Tibial nerve (tissue), 4 donors: Measurements from ENCODE around the gene DMBX1. TPM values are rescaled to one million over a fixed set of nuclear protein-coding genes. Genes with fewer than 3 reads are reported as not detected.
A peak's percentile ranks its signal among the peaks of the same experiment; 100 is the strongest.

Source experiments
- DNase-seq, 2 donors: peaks; one replicate each; pipeline ENCODE4 v3.0.0-alpha.2; 2019; ENCODE audit warnings: low spot score in 2 of 2
- H3K27ac ChIP-seq, 4 donors: fragments of 200-600 bp; sonication (generic) in 3 of 4; one replicate each; pipeline ENCODE4 v1.5.1; 2017 to 2019; ENCODE audit warnings: mild to moderate bottlenecking in 1 of 4
- H3K27me3 ChIP-seq, 2 donors: fragments of 200-600 bp; sonication (generic) in 1 of 2; one replicate each; pipeline versions ENCODE4 v1.5.1 to v1.6.0; 2017 to 2019
- H3K36me3 ChIP-seq, 3 donors: fragments of 200-600 bp; sonication (generic); one replicate each; pipeline ENCODE4 v1.5.1; 2018 to 2019
- H3K4me1 ChIP-seq, 4 donors: fragments of 200-600 bp; sonication (generic) in 3 of 4; one replicate each; pipeline ENCODE4 v1.5.1; 2017 to 2019
- H3K4me3 ChIP-seq, 4 donors: fragments of 200-600 bp; sonication (generic) in 3 of 4; one replicate each; pipeline ENCODE4 v1.5.1; 2017 to 2019; ENCODE audit warnings: mild to moderate bottlenecking in 1 of 4, moderate library complexity in 1 of 4
- H3K9me3 ChIP-seq, 4 donors: fragments of 200-600 bp; sonication (generic) in 3 of 4; one replicate each; pipeline ENCODE4 v1.5.1; 2017 to 2019
- EP300 ChIP-seq, 2 donors: sonication (generic); formaldehyde crosslinking; IDR thresholded peaks; one replicate each; pipeline ENCODE4 v1.6.1; 2017; ENCODE audit warnings: antibody characterized with exemption in 2 of 2, mild to moderate bottlenecking in 1 of 2
- POLR2A ChIP-seq, 2 donors: fragments of 450-650 bp; IDR thresholded peaks; one replicate each; pipeline ENCODE4 v1.6.1; 2017; ENCODE audit warnings: antibody characterized with exemption in 2 of 2, mild to moderate bottlenecking in 2 of 2, moderate library complexity in 2 of 2
- WGBS, 2 donors: methylation state at CpG; one replicate each; pipeline ENCODE4 v1.1.5; 2018; 5-methylcytosine and 5-hydroxymethylcytosine counted together
- total RNA-seq, 4 donors: library from RNA; depleted of rRNA; stranded (reverse); fragments of >200 nt; gene quantifications; one replicate each; pipeline ENCODE4 v1.1.0, GENCODE V29; 2016
- TF ChIP-seq, protein P1 (sequence below), 5 experiments: fragments of 200-600 bp in 3 of 5; fragments of 450-650 bp in 2 of 5; sonication (generic) in 3 of 5; IDR thresholded peaks; one replicate each; pipeline ENCODE4 v1.5.1; 2016 to 2019; ENCODE audit warnings: antibody characterized with exemption in 5 of 5, mild to moderate bottlenecking in 3 of 5, moderate library complexity in 2 of 5

DMBX1 gene
- total RNA-seq, 4 donors from 2014 or later, result not detected

DNA sequence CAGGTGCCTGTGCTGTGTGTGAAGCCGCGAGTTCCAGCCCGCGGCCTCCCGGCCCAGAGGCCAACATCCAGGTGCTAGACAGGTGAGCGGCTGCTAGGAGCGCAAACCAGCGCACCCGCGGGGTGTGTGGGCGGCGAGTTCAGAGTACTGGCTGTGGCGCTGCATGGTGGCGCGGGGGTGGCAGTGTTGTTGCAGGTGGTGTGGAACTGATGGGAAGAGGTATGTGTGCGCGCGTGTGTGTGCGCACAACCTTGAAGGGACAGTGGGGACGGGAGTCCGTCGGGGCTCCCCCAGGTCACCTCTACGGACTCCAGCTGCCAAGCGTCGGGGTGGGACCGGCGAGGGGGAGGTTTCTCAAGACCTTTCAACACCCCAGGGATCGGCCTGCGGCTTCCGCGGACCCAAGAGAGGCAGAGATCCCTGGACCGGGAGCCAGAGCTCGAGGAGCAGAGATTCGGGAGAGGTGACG is 433 bp upstream of the DMBX1 start:
- Histone ChIP-seq H3K27ac (no peak overlapping the region), H3K4me3 (peak overlapping the region in 3 of 4 donors; percentile 5 to 48 (median 7)), H3K27me3 (peaks cover 2 to 100% of the 10 kb centered on the region in 2 donors), H3K36me3 (no peaks in the 10 kb centered on the region), H3K4me1 (peaks cover 0 to 33% (median 19%) of the 10 kb centered on the region in 4 donors), H3K9me3 (no peaks in the 10 kb centered on the region)
- TF ChIP-seq, protein P1, sequence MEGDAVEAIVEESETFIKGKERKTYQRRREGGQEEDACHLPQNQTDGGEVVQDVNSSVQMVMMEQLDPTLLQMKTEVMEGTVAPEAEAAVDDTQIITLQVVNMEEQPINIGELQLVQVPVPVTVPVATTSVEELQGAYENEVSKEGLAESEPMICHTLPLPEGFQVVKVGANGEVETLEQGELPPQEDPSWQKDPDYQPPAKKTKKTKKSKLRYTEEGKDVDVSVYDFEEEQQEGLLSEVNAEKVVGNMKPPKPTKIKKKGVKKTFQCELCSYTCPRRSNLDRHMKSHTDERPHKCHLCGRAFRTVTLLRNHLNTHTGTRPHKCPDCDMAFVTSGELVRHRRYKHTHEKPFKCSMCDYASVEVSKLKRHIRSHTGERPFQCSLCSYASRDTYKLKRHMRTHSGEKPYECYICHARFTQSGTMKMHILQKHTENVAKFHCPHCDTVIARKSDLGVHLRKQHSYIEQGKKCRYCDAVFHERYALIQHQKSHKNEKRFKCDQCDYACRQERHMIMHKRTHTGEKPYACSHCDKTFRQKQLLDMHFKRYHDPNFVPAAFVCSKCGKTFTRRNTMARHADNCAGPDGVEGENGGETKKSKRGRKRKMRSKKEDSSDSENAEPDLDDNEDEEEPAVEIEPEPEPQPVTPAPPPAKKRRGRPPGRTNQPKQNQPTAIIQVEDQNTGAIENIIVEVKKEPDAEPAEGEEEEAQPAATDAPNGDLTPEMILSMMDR (IDR thresholded peaks at IDR 0.05), result no peak
- TF ChIP-seq EP300 (IDR thresholded peaks at IDR 0.05), result no peak
- TF ChIP-seq POLR2A (IDR thresholded peaks at IDR 0.05), result no peak
- 2 to 6% methylated on average over 26 to 35 of the region's 35 CpGs for WGBS, 2 donors
- no peak for DNase-seq

DNA sequence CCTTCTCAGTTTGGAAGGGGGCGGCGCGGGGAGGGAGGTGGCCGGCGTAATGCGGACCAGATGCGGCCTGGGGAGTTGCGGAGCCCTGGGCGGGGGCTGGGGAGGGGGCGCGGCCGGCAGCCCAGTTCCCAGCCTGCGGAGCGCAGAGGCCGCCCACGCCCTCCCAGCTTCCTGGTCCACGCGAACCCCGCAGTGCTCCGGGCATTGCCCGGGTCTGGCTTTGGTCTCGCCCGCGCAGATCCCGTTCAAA is 695 bp downstream of the DMBX1 start:
- H3K9me3 ChIP-seq, result no peaks in the 10 kb centered on the region
- peaks cover 0 to 33% (median 19%) of the 10 kb centered on the region in 4 donors for H3K4me1 ChIP-seq
- TF ChIP-seq, protein P1 (IDR thresholded peaks at IDR 0.05), result no peak
- TF ChIP-seq EP300 (IDR thresholded peaks at IDR 0.05) (no peak), POLR2A (IDR thresholded peaks at IDR 0.05) (no peak)
- 1 to 4% methylated on average over 23 to 24 of the region's 25 CpGs for WGBS, 2 donors
- peaks cover 2 to 100% of the 10 kb centered on the region in 2 donors for H3K27me3 ChIP-seq
- H3K36me3 ChIP-seq, result no peaks in the 10 kb centered on the region
- H3K4me3 ChIP-seq, result peak overlapping the region in 2 of 4 donors; percentile 5 to 48
- H3K27ac ChIP-seq, result no peak overlapping the region
- no peak for DNase-seq

DNA sequence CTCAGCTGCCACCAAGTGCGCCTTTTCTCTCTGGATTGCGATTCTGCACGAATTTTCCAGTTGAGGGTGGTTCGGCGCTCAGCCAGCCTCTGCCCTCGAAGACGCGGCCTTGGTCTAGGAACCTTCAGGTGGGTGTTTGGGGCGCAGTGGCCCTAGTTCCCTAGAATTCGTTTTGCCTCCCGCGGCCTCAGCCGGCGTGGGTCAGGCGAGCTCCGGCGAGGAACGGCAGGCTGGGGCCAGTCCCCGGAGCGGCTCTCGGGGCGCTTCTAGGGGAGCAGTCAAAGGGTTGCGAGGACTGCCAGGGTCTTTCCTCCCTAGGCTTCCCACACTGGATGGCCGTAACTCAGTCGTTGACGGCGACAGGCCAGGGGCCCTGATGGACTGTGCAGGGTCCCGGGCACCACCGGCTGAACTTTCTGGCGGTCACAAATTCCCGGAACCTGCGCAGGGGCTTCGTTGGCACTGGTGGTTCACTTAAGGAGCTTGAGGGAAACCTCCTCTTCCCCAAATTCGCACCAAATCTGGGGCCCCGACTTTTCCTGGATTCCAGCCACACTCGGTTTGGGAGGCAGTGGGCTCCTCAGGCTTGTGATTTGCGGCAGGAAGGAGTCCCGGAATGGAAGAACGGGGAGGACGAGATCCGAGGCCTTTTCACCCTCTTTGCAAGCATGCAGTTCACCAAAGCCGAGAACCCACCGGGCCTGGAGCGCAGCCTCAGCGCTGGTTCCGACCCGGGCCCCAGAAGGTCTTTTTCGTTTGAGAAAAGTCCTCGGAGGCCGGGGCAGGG is 1.2 kb downstream of the DMBX1 start:
- Histone ChIP-seq H3K4me3 (peak overlapping the region in 1 of 4 donors; percentile 48), H3K27ac (no peak overlapping the region), H3K36me3 (no peaks in the 10 kb centered on the region), H3K9me3 (no peaks in the 10 kb centered on the region), H3K27me3 (peaks cover 2 to 99% of the 10 kb centered on the region in 2 donors), H3K4me1 (peaks cover 0 to 28% (median 17%) of the 10 kb centered on the region in 4 donors)
- no peak for DNase-seq
- TF ChIP-seq EP300 (IDR thresholded peaks at IDR 0.05), result peak in 1 of 2 donors; percentile 86
- TF ChIP-seq, protein P1 (IDR thresholded peaks at IDR 0.05), result no peak
- WGBS, 2 donors, result 8% methylated on average over 39 to 49 of the region's 50 CpGs

DNA sequence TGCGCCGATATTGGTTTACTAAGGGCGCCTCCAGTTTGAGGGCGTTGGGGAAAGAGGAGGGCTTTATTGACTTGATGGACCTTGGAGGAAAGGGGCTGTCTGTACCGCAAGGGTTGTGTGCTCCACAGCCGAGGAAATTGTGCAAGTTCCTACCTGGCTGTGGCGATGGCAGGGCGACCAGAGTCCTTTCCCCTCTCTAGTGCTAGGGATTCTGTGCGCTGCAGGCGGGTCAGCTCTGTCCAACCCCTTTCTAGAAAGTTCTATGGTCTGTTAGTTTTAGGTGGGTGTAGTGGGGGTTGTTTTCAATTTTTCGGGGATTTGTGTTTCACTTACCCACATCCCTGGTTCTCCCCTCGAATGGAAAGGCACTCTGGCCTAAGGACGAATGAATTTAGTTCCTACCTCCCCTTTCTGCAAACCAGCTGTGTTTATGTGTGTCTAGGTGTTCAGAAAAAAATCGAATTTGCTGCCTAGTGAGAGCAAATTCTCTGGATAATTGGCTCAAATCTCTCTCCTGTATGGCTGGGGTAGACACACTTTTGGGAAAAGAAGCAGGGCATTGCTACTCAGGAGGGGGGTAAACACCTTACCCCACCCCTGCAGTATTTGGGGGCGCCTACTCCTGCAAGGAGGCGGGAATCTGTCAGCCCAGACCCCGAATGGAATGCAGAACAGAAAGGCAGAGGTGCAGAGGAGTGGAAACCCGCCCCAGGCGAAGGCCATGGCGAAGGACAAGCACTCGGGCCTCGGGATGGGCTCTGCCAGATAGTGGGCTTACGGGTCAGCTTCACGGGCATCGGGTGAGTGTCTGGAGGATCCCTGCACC is 2.0 kb downstream of the DMBX1 start:
- peaks cover 0 to 27% (median 17%) of the 10 kb centered on the region in 4 donors for H3K4me1 ChIP-seq
- H3K27me3 ChIP-seq, result peaks cover 2 to 96% of the 10 kb centered on the region in 2 donors
- WGBS, 2 donors, result 22 to 30% methylated on average over 24 to 25 of the region's 25 CpGs
- DNase-seq, result no peak
- H3K4me3 ChIP-seq, result no peak overlapping the region
- no peak overlapping the region for H3K27ac ChIP-seq
- H3K9me3 ChIP-seq, result no peaks in the 10 kb centered on the region
- TF ChIP-seq, protein P1 (IDR thresholded peaks at IDR 0.05), result no peak
- TF ChIP-seq EP300 (IDR thresholded peaks at IDR 0.05), result no peak
- no peak for TF ChIP-seq POLR2A (IDR thresholded peaks at IDR 0.05)
- H3K36me3 ChIP-seq, result no peaks in the 10 kb centered on the region
